HG02973 (cell line): Measurements from ENCODE around the gene TRMT2A.

ENCODE experiments used
- ATAC-seq: cut with Tn5 transposase; IDR thresholded peaks from one replicate; pipeline ENCODE4 v1.9.1; 2021; ENCODE audit warnings: moderate library complexity; ENCODE audit not compliant: unreplicated experiment

The TRMT2A gene

GRCh38 chr22:20135806-20136602 lies 19.0 kb upstream of the TRMT2A start:
- ATAC-seq, result no peak

- ATAC-seq, result no peak
Measured at GRCh38 chr22:20135265-20135664, 18.2 kb upstream of the TRMT2A start.

- ATAC-seq, result no peak
Measured at GRCh38 chr22:20133930-20134549, 17.0 kb upstream of the TRMT2A start.

GRCh38 chr22:20132686-20133246 lies 15.7 kb upstream of the TRMT2A start:
- ATAC-seq, result no peak

GRCh38 chr22:20131859-20132685 lies 15.0 kb upstream of the TRMT2A start:
- ATAC-seq, result no peak

GRCh38 chr22:20131597-20131858 lies 14.5 kb upstream of the TRMT2A start, which contains the start of gene ZDHHC8:
ZDHHC8 (plus strand) TSS chr22:20131804; CDS start chr22:20131948, 144 bp downstream.
- no peak for ATAC-seq

GRCh38 chr22:20130731-20131596 lies 13.9 kb upstream of the TRMT2A start:
- ATAC-seq, result peak; percentile 37

- no peak for ATAC-seq
Measured at GRCh38 chr22:20130319-20130718, 13.3 kb upstream of the TRMT2A start.

- no peak for ATAC-seq
Measured at GRCh38 chr22:20129747-20130014, 12.7 kb upstream of the TRMT2A start.

- no peak for ATAC-seq
Measured at GRCh38 chr22:20128902-20129746, 12.1 kb upstream of the TRMT2A start.

GRCh38 chr22:20128619-20128901 lies 11.5 kb upstream of the TRMT2A start:
- ATAC-seq, result no peak

GRCh38 chr22:20127869-20128618 lies 11.0 kb upstream of the TRMT2A start:
- ATAC-seq, result no peak

- ATAC-seq, result no peak
Measured at GRCh38 chr22:20127318-20127868, 10.4 kb upstream of the TRMT2A start.

GRCh38 chr22:20126284-20127029 lies 9.4 kb upstream of the TRMT2A start:
- ATAC-seq, result no peak

GRCh38 chr22:20125201-20126174 lies 8.5 kb upstream of the TRMT2A start:
- no peak for ATAC-seq

GRCh38 chr22:20124083-20124787 lies 7.2 kb upstream of the TRMT2A start:
- ATAC-seq, result no peak
